ENCODE results near the gene SARNP. TPM values are rescaled to one million over a fixed set of nuclear protein-coding genes. Genes with fewer than 3 reads are reported as not detected.

The SARNP gene
- total and polyA plus RNA-seq, 4 donors = 19.1 to 34.2 (median 25.6) TPM

DNA sequence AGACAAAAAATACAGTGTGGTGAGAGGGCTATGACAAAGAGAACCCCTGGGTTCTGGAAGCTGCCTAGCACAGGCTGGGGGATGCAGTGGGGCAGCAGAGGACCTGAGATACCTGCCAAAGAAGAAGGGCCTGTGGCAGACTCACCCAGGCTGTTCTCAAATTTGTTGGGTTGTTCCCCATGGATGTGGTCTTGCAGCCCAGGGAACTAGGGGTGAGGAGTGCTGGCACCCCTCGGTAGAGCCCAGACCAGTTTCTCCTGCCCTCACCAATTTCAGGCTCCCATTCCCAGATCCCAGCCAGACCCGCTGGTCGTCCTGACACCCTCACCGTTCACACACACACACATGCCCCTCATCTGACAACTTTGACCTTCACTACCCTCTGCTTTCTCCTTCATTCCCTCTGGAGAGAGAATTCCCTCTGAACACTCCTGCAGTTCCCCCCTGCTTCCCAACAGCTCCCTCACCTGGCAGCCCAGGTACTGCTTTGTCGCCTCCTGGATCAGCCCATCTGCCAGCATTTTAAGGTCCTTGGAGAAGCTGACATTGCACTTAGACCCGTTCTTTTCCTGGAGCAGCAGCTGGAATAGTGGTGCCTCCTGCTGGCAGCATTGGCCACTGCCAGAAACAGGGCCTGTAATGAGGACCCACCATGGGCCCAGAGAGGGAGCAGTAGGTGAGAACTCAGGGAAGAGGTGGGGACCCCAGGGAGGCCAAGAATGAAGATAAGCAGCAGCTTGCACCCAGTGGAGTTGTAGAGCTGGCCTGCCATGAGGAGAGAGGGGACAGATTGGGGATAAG, 80.5 kb downstream of the SARNP start:
- TF ChIP-seq, protein P1, sequence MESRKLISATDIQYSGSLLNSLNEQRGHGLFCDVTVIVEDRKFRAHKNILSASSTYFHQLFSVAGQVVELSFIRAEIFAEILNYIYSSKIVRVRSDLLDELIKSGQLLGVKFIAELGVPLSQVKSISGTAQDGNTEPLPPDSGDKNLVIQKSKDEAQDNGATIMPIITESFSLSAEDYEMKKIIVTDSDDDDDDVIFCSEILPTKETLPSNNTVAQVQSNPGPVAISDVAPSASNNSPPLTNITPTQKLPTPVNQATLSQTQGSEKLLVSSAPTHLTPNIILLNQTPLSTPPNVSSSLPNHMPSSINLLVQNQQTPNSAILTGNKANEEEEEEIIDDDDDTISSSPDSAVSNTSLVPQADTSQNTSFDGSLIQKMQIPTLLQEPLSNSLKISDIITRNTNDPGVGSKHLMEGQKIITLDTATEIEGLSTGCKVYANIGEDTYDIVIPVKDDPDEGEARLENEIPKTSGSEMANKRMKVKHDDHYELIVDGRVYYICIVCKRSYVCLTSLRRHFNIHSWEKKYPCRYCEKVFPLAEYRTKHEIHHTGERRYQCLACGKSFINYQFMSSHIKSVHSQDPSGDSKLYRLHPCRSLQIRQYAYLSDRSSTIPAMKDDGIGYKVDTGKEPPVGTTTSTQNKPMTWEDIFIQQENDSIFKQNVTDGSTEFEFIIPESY (IDR thresholded peaks at IDR 0.05) = no peak
- peak; percentile 40 to 49 for TF ChIP-seq HNF4A (conservative IDR thresholded peaks at IDR 0.05)
- TF ChIP-seq TAF1 (conservative IDR thresholded peaks at IDR 0.05) = no peak
- no peak for TF ChIP-seq HNF4G (IDR thresholded peaks at IDR 0.05)
- no peak for TF ChIP-seq EGR1 (IDR thresholded peaks at IDR 0.05; ENCODE audit: low read depth in 2 of 2)
- TF ChIP-seq SP1 (IDR thresholded peaks at IDR 0.05) = no peak
- no peak for TF ChIP-seq FOXA1 (IDR thresholded peaks at IDR 0.05)
- TF ChIP-seq NR2F2 (IDR thresholded peaks at IDR 0.05) = no peak
- TF ChIP-seq CTCF (IDR thresholded peaks at IDR 0.05; ENCODE audit: low read depth, low read length, missing input control) = peak; percentile 72
- TF ChIP-seq, protein P2, sequence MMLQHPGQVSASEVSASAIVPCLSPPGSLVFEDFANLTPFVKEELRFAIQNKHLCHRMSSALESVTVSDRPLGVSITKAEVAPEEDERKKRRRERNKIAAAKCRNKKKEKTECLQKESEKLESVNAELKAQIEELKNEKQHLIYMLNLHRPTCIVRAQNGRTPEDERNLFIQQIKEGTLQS (IDR thresholded peaks at IDR 0.05) = no peak
- no peak for TF ChIP-seq YY1 (IDR thresholded peaks at IDR 0.05)
- TF ChIP-seq GABPA (IDR thresholded peaks at IDR 0.05 in 1 of 2, conservative IDR thresholded peaks at IDR 0.05 in 1 of 2) = no peak
- TF ChIP-seq REST (IDR thresholded peaks at IDR 0.05) = no peak
- TF ChIP-seq RXRA (IDR thresholded peaks at IDR 0.05) = peak in 1 of 2 donors; percentile 10
- TF ChIP-seq RAD21 (IDR thresholded peaks at IDR 0.05) = peak; percentile 88 to 89
- TF ChIP-seq MAX (IDR thresholded peaks at IDR 0.05) = no peak
- no peak for TF ChIP-seq FOXA2 (IDR thresholded peaks at IDR 0.05)
- no peak for TF ChIP-seq JUND (IDR thresholded peaks at IDR 0.05)
- H3K4me3 ChIP-seq (ENCODE audit: low read depth in 1 of 3, low read length in 3 of 3) = no peak overlapping the region
- 28% methylated on average over 6 of the region's 6 CpGs for WGBS
- H3K9ac ChIP-seq (ENCODE audit: low read depth in 1 of 2, low read length in 2 of 2) = no peak overlapping the region
- no peak overlapping the region for H3K27ac ChIP-seq (ENCODE audit: low read depth in 1 of 2, low read length in 2 of 2)
- DNase-seq (ENCODE audit: low spot score) = peak; percentile 64
- no peaks in the 10 kb centered on the region for H3K36me3 ChIP-seq (ENCODE audit: control insufficient read depth in 4 of 4, insufficient read depth in 3 of 4, low read depth in 1 of 4, low read length in 3 of 4)
- H3K27me3 ChIP-seq (ENCODE audit: control insufficient read depth in 4 of 4, insufficient read depth in 4 of 4, low read length in 3 of 4) = peaks cover 0 to 3% (median 0%) of the 10 kb centered on the region in 4 donors
- peaks cover 0 to 16% (median 10%) of the 10 kb centered on the region in 4 donors for H3K4me1 ChIP-seq (ENCODE audit: control insufficient read depth in 4 of 4, insufficient read depth in 4 of 4, low read length in 3 of 4)
- no peaks in the 10 kb centered on the region for H3K9me3 ChIP-seq (ENCODE audit: control insufficient read depth in 4 of 4, low read length in 3 of 4)
